ENCODE measurements around the gene ANKRD63.

ANKRD63 gene

DNA sequence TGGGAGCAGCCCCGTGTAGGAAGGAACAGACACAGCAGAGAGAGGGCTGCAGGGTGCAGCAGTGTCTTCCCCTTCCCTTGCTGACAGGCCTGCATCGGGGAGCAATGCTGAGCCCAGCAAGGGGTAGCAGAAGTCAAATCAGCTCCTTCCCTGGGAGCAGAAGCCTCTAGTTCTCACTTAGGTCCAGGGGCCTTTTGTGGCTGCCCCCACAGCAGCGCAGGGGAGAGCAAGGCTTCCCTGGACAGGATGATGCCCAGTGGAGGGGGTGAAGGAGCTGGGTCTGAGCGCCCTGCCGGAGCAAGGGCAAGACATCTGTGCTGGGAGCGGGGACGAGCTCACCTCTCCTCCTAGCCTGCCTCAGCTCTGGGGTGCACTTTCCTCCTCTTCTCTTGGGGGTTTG lies 24.0 kb upstream of the ANKRD63 start:
- no peak overlapping the region for H3K4me3 ChIP-seq (ENCODE audit: low read depth, low read length)
- TF ChIP-seq, protein P1, sequence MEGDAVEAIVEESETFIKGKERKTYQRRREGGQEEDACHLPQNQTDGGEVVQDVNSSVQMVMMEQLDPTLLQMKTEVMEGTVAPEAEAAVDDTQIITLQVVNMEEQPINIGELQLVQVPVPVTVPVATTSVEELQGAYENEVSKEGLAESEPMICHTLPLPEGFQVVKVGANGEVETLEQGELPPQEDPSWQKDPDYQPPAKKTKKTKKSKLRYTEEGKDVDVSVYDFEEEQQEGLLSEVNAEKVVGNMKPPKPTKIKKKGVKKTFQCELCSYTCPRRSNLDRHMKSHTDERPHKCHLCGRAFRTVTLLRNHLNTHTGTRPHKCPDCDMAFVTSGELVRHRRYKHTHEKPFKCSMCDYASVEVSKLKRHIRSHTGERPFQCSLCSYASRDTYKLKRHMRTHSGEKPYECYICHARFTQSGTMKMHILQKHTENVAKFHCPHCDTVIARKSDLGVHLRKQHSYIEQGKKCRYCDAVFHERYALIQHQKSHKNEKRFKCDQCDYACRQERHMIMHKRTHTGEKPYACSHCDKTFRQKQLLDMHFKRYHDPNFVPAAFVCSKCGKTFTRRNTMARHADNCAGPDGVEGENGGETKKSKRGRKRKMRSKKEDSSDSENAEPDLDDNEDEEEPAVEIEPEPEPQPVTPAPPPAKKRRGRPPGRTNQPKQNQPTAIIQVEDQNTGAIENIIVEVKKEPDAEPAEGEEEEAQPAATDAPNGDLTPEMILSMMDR (IDR thresholded peaks at IDR 0.05; ENCODE audit: low read depth, low read length), result no peak

DNA sequence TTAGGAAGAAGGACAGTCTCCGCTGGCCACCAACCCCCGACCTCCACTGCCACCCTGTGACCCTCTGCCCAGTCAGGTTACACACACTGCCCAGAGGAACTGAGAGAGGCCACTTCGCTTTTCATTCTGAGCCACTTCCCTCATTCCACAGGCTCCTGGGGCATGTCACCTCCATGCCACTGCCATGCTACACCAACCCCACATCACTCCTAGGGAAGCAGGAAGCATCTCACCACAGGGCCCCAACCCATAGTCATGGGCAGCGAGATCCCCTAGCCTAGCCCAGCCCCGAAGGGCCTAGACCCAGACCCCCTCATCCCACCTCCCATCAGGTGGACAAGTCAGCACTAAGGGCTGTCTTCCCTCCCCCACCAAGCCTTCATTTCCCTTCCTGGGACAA lies 23.5 kb upstream of the ANKRD63 start:
- H3K4me3 ChIP-seq (ENCODE audit: low read depth, low read length), result no peak overlapping the region
- TF ChIP-seq, protein P1 (IDR thresholded peaks at IDR 0.05; ENCODE audit: low read depth, low read length), result no peak

DNA sequence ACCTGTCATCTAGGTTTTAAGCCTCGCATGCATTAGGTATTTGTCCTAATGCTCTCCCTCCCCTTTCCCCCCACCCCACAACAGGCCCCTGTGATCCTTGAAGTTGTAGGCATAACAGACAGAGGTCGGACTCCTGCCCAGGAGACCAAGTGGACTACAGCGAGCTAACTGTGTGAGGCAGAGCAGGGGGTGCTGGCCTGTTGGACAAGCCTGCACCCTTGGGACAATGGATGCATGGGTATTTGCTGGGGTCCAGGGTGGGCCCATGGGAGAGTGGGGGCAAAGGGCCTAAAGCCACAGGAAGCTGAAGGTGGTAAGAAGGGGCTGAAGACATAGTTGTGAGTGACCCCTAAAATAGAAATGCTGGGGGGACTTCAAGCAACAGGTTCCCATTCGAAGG lies 22.4 kb upstream of the ANKRD63 start:
- TF ChIP-seq, protein P1 (IDR thresholded peaks at IDR 0.05; ENCODE audit: low read depth, low read length), result no peak

DNA sequence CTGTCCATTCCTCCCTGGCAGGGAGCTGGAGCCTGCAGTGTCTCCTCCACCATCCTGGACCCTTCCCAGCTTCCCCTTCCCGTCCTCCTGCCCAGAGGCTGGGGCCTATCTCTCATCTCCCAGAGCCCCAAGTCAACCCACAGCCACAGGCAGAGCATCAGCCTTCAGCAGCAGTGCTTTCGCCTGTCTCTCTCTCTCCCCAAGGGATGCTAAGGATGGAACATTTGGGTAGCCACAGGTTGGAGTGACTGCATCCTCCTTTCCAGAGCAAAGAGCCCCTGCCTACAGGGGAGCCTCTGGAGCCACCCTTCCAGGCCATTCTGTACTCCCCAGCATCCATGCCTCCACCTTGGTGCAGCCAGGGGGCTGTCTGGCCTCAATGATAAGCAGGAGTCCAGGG lies 20.7 kb upstream of the ANKRD63 start:
- TF ChIP-seq, protein P1 (IDR thresholded peaks at IDR 0.05; ENCODE audit: low read depth, low read length), result no peak
- no peak overlapping the region for H3K4me3 ChIP-seq (ENCODE audit: low read depth, low read length)

More for the DNA sequence above, 22.4 kb upstream of the ANKRD63 start:
- H3K4me3 ChIP-seq (ENCODE audit: low read depth, low read length), result no peak overlapping the region

DNA sequence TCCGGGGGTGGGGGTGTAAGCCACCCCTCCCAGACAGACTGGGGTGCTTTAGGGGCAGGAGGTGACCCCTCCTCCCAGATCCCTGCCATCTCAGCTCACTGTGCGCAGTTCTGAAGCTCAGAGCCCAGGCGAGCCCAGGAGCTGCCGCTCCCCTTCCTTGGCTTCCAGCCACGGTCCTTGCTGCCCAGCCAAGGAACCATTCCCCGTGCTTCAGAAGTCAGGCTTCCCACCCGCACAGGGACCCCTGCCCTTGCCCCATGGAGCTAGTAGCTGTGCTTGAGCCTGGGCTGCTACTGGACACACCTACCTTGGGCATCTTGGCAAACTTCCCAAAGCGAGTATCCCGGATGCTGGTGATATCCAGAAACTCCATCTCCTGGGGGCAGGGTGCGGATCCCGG lies 20.1 kb upstream of the ANKRD63 start:
- no peak overlapping the region for H3K4me3 ChIP-seq (ENCODE audit: low read depth, low read length)
- TF ChIP-seq, protein P1 (IDR thresholded peaks at IDR 0.05; ENCODE audit: low read depth, low read length), result no peak

DNA sequence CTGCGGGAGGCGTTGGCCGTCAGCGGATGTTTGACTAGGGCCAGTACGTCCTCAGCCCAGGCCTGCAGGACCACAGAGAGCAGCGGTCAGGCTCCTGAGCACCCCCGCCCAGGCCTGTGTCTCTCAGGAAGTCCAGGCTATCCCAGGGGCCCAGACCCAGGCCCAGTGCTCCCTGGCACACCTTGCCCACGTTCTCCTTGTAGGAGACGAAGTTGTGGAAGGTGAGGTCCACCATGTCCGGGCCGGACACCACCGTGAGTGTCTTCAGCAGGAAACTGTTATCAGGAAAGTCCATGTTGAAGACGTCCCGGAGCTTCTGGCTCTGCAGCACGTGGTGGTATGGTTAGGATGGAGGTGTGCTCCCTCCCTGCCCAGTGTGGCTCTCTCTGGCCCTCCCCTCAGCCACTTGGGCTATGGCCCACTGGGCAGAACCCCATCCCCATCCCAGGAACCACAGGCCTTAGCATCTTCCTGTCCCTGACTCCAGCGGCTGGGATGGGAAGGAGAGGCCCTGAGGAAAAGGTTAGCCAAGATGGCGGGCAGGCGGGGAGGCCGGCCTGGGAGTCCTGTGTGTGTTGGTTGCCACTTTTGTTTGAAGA lies 19.5 kb upstream of the ANKRD63 start:
- TF ChIP-seq, protein P1 (IDR thresholded peaks at IDR 0.05; ENCODE audit: low read depth, low read length), result no peak
- no peak overlapping the region for H3K4me3 ChIP-seq (ENCODE audit: low read depth, low read length)

DNA sequence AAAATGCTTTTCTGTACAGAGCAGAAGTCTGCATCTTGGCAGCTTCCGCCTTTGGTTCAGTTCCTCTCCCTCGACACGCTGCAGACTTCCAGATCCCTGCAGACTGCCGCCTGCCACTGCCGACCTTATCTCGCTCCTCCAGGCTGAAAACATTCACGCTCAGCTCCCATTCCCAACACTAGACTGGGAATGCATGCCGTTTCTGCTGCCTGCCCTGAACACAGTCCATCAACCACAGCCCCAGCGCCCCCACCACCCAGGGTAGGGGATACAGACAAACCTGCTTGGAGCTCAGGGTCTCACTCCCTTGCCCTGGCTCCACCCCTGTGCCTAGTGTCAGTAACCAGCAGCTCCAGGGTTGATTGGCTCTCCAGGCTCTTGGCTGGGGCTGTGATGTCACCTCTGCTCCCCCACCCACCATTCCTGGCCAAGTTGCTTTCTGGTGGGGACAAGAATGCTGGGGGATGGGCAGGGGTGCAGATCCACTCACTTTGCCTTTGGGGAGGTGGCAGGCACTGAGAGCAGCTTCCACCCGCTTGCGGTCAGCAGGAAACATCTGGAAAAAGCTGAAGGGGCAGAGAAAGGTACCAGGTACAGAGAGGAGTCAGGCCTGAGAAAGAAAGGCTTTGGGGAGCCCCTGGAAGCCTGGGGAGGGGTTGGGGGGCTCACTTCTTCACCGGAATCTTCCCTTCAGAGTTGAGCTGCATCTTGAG lies 18.8 kb upstream of the ANKRD63 start:
- TF ChIP-seq, protein P1 (IDR thresholded peaks at IDR 0.05; ENCODE audit: low read depth, low read length), result no peak
- no peak overlapping the region for H3K4me3 ChIP-seq (ENCODE audit: low read depth, low read length)
